ENCODE measurements around the gene F2RL2.

F2RL2 gene

DNA sequence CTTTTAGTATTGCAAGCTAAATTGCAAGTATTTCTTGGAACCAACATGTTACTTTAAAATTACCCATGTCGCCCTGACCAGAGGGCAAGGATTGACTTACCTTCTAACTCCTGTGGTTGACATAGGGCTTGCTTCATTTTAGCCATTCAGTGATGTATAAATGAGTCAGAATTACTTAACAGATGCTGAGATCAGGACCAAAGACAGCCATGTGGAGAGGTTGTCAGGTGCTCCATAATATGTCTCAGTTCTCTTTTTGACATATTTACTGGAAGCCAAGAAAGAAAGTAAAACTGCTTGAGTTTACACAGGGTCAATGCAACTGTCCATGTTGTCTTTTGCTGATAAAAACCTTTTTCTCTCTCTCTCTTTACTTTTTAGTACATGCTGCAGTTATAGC lies 33.2 kb downstream of the F2RL2 start:
- no CpG with 5 or more reads among the region's 1 CpG for WGBS (ENCODE audit: insufficient coverage, insufficient read length)
- no peak for DNase-seq (ENCODE audit: low read depth, low spot score)
- Histone ChIP-seq H3K27ac (ENCODE audit: low read length) (no peak overlapping the region), H3K27me3 (ENCODE audit: control insufficient read depth, insufficient read depth, low read length) (no peaks in the 10 kb centered on the region), H3K4me3 (ENCODE audit: low read length) (no peak overlapping the region), H3K9me3 (ENCODE audit: control insufficient read depth, insufficient read depth, low read length) (no peaks in the 10 kb centered on the region), H3K4me1 (ENCODE audit: control insufficient read depth, insufficient read depth, low read length) (no peaks in the 10 kb centered on the region), H3K36me3 (ENCODE audit: control insufficient read depth, insufficient read depth, low read length) (no peaks in the 10 kb centered on the region; the same call in 1 of the 2 replicates)

- no peak overlapping the region for H3K4me3 ChIP-seq (ENCODE audit: low read length)
- H3K27me3 ChIP-seq (ENCODE audit: control insufficient read depth, insufficient read depth, low read length) = no peaks in the 10 kb centered on the region
- H3K4me1 ChIP-seq (ENCODE audit: control insufficient read depth, insufficient read depth, low read length) = no peaks in the 10 kb centered on the region
- no CpG with 5 or more reads among the region's 4 CpGs for WGBS (ENCODE audit: insufficient coverage, insufficient read length)
- H3K9me3 ChIP-seq (ENCODE audit: control insufficient read depth, insufficient read depth, low read length) = no peaks in the 10 kb centered on the region
- H3K36me3 ChIP-seq (ENCODE audit: control insufficient read depth, insufficient read depth, low read length) = no peaks in the 10 kb centered on the region
- no peak overlapping the region for H3K27ac ChIP-seq (ENCODE audit: low read length)
- no peak for DNase-seq (ENCODE audit: low read depth, low spot score)
Observed at GRCh38 chr5:76586531-76586930, 36.7 kb downstream of the F2RL2 start.

DNA sequence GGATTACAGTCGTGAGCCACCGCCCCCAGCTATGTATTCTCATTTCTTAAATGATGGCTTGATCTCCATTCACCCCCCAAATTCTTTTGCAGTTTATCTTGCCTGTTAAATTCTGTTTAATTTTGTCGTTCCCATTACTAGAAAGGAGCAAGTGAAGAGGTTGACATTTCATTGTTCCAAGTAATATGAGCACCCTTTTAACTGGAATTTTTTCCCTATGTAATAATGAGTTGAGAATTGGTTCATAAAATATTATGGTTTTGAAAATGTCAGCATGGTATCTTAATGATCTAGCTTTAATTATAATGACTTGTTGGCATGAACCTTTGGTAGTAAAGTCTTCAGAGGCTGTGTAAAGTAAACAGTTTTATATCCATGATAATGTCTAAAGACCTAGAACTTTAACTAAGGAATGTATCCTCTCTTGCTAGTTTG lies 37.4 kb downstream of the F2RL2 start:
- Histone ChIP-seq H3K27me3 (ENCODE audit: control insufficient read depth, insufficient read depth, low read length) (no peaks in the 10 kb centered on the region), H3K27ac (ENCODE audit: low read length) (no peak overlapping the region), H3K9me3 (ENCODE audit: control insufficient read depth, insufficient read depth, low read length) (no peaks in the 10 kb centered on the region), H3K4me3 (ENCODE audit: low read length) (no peak overlapping the region), H3K36me3 (ENCODE audit: control insufficient read depth, insufficient read depth, low read length) (no peaks in the 10 kb centered on the region), H3K4me1 (ENCODE audit: control insufficient read depth, insufficient read depth, low read length) (no peaks in the 10 kb centered on the region)
- WGBS (ENCODE audit: insufficient coverage, insufficient read length) = no CpG with 5 or more reads among the region's 3 CpGs
- DNase-seq (ENCODE audit: low read depth, low spot score) = no peak

- H3K9me3 ChIP-seq (ENCODE audit: control insufficient read depth, insufficient read depth, low read length) = no peaks in the 10 kb centered on the region
- no peak for DNase-seq (ENCODE audit: low read depth, low spot score)
- no CpG with 5 or more reads among the region's 7 CpGs for WGBS (ENCODE audit: insufficient coverage, insufficient read length)
Observed at GRCh38 chr5:76583163-76584047, 39.8 kb downstream of the F2RL2 start.

GRCh38 chr5:76582230-76583162 lies 40.7 kb downstream of the F2RL2 start:
- Histone ChIP-seq H3K4me1 (ENCODE audit: control insufficient read depth, insufficient read depth, low read length) (no peaks in the 10 kb centered on the region), H3K27ac (ENCODE audit: low read length) (no peak overlapping the region), H3K27me3 (ENCODE audit: control insufficient read depth, insufficient read depth, low read length) (no peaks in the 10 kb centered on the region), H3K4me3 (ENCODE audit: low read length) (no peak overlapping the region), H3K36me3 (ENCODE audit: control insufficient read depth, insufficient read depth, low read length) (no peaks in the 10 kb centered on the region), H3K9me3 (ENCODE audit: control insufficient read depth, insufficient read depth, low read length) (no peaks in the 10 kb centered on the region)
- DNase-seq (ENCODE audit: low read depth, low spot score) = no peak
- WGBS (ENCODE audit: insufficient coverage, insufficient read length) = no CpG with 5 or more reads among the region's 6 CpGs

More at GRCh38 chr5:76583163-76584047, 39.8 kb downstream of the F2RL2 start:
- no peaks in the 10 kb centered on the region for H3K4me1 ChIP-seq (ENCODE audit: control insufficient read depth, insufficient read depth, low read length)
- H3K4me3 ChIP-seq (ENCODE audit: low read length) = no peak overlapping the region
- H3K36me3 ChIP-seq (ENCODE audit: control insufficient read depth, insufficient read depth, low read length) = no peaks in the 10 kb centered on the region
- no peaks in the 10 kb centered on the region for H3K27me3 ChIP-seq (ENCODE audit: control insufficient read depth, insufficient read depth, low read length)
- H3K27ac ChIP-seq (ENCODE audit: low read length) = no peak overlapping the region

DNA sequence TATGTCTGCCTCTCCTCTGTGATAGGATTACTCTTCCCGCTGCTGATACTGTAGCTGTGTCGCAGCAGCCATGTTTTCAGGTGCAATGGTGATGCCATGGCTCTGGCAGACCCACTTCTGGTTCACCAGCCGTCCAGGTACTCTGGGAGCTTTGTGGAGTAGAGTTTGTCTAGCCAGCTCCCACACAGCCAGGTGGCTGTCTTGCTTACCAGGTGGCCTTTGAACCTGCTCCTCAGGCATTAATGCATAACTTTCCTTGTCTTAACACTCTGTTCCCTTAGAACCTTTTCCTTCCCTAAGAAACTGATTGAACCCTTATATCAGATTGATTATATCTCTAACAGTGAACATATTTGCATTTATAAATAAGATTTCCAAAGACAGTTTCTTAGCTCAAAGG lies 42.2 kb downstream of the F2RL2 start:
- H3K4me3 ChIP-seq (ENCODE audit: low read length) = no peak overlapping the region
- no peaks in the 10 kb centered on the region for H3K36me3 ChIP-seq (ENCODE audit: control insufficient read depth, insufficient read depth, low read length)
- WGBS (ENCODE audit: insufficient coverage, insufficient read length) = no CpG with 5 or more reads among the region's 3 CpGs
- no peak for DNase-seq (ENCODE audit: low read depth, low spot score)
- no peak overlapping the region for H3K27ac ChIP-seq (ENCODE audit: low read length)
- no peaks in the 10 kb centered on the region for H3K27me3 ChIP-seq (ENCODE audit: control insufficient read depth, insufficient read depth, low read length)
- no peaks in the 10 kb centered on the region for H3K4me1 ChIP-seq (ENCODE audit: control insufficient read depth, insufficient read depth, low read length)
- no peaks in the 10 kb centered on the region for H3K9me3 ChIP-seq (ENCODE audit: control insufficient read depth, insufficient read depth, low read length)

GRCh38 chr5:76579166-76579937 lies 43.9 kb downstream of the F2RL2 start:
- DNase-seq (ENCODE audit: low read depth, low spot score) = no peak
- WGBS (ENCODE audit: insufficient coverage, insufficient read length) = no CpG with 5 or more reads among the region's 7 CpGs
- H3K27me3 ChIP-seq (ENCODE audit: control insufficient read depth, insufficient read depth, low read length) = no peaks in the 10 kb centered on the region
- no peak overlapping the region for H3K4me3 ChIP-seq (ENCODE audit: low read length)
- no peaks in the 10 kb centered on the region for H3K9me3 ChIP-seq (ENCODE audit: control insufficient read depth, insufficient read depth, low read length)
- H3K4me1 ChIP-seq (ENCODE audit: control insufficient read depth, insufficient read depth, low read length) = no peaks in the 10 kb centered on the region
- H3K27ac ChIP-seq (ENCODE audit: low read length) = no peak overlapping the region
- no peaks in the 10 kb centered on the region for H3K36me3 ChIP-seq (ENCODE audit: control insufficient read depth, insufficient read depth, low read length)

GRCh38 chr5:76576996-76577395 lies 46.2 kb downstream of the F2RL2 start:
- Histone ChIP-seq H3K27ac (ENCODE audit: low read length) (no peak overlapping the region), H3K4me3 (ENCODE audit: low read length) (no peak overlapping the region), H3K36me3 (ENCODE audit: control insufficient read depth, insufficient read depth, low read length) (no peaks in the 10 kb centered on the region), H3K9me3 (ENCODE audit: control insufficient read depth, insufficient read depth, low read length) (no peaks in the 10 kb centered on the region), H3K27me3 (ENCODE audit: control insufficient read depth, insufficient read depth, low read length) (no peaks in the 10 kb centered on the region), H3K4me1 (ENCODE audit: control insufficient read depth, insufficient read depth, low read length) (no peaks in the 10 kb centered on the region)
- WGBS (ENCODE audit: insufficient coverage, insufficient read length) = no CpG with 5 or more reads among the region's 4 CpGs
- DNase-seq (ENCODE audit: low read depth, low spot score) = no peak

DNA sequence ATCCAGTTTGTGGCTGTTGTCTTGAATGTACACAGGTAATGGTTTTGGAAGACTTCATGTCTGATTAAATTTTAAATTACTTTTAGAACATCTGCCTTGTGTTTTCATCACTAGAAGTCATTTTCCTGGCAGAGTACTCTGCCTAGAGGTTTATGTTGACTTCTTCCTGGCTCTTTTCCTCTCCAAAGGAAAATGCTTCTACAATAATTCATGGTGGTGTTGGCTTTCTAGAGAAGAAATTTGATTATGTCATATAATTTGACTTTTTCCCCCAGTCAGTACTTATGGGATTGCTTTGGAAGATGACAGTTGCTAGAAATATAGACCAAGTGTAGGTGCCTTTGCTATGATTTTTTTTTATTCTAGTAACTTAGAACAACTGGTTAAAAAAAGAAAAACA lies 46.8 kb downstream of the F2RL2 start:
- no peak overlapping the region for H3K4me3 ChIP-seq (ENCODE audit: low read length)
- H3K27me3 ChIP-seq (ENCODE audit: control insufficient read depth, insufficient read depth, low read length) = no peaks in the 10 kb centered on the region
- no peaks in the 10 kb centered on the region for H3K4me1 ChIP-seq (ENCODE audit: control insufficient read depth, insufficient read depth, low read length)
- H3K9me3 ChIP-seq (ENCODE audit: control insufficient read depth, insufficient read depth, low read length) = no peaks in the 10 kb centered on the region
- H3K36me3 ChIP-seq (ENCODE audit: control insufficient read depth, insufficient read depth, low read length) = no peaks in the 10 kb centered on the region
- no peak overlapping the region for H3K27ac ChIP-seq (ENCODE audit: low read length)
- no peak for DNase-seq (ENCODE audit: low read depth, low spot score)

DNA sequence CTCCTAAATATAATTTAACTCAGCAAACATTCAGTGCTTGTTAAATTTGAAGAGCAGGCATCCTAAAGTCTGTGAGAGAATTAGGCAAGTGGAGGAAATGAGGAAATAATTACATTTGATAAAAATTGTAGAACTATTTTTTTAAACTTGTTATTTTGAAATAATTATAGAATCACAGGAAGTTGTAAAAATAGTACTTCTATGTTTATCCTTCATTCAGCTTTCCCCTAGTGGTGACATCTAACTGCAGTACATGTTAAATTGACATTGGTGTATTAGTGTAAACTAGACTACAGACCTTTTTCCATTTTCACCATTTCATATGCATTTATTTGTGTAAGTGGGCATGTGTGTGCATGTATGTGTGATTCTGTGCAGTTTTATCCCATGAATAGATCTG lies 51.6 kb downstream of the F2RL2 start:
- Histone ChIP-seq H3K4me1 (ENCODE audit: control insufficient read depth, insufficient read depth, low read length) (no peaks in the 10 kb centered on the region), H3K9me3 (ENCODE audit: control insufficient read depth, insufficient read depth, low read length) (no peaks in the 10 kb centered on the region), H3K27ac (ENCODE audit: low read length) (no peak overlapping the region), H3K36me3 (ENCODE audit: control insufficient read depth, insufficient read depth, low read length) (no peaks in the 10 kb centered on the region), H3K27me3 (ENCODE audit: control insufficient read depth, insufficient read depth, low read length) (no peaks in the 10 kb centered on the region), H3K4me3 (ENCODE audit: low read length) (no peak overlapping the region)
- DNase-seq (ENCODE audit: low read depth, low spot score) = no peak
